DOHH2 (cell line): ENCODE results near the gene SELENOW.

Experiments used
- H3F3A ChIP-seq: fragments of 200-600 bp; sonication (generic), shearing (Covaris generic); 2 replicates; pipeline ENCODE4 v1.6.0; 2016; ENCODE audit warnings: antibody characterized with exemption, mild to moderate bottlenecking; ENCODE audit not compliant: control insufficient read depth, insufficient read depth
- H3K27ac ChIP-seq: fragments of 200-600 bp; sonication (generic); 2 replicates; pipeline ENCODE4 v1.5.1; 2014; ENCODE audit warnings: low read depth, mild to moderate bottlenecking, low read length, moderate library complexity
- H3K27me3 ChIP-seq: fragments of 200-600 bp; sonication (generic); 2 replicates; pipeline ENCODE4 v1.6.1; 2014; ENCODE audit warnings: mild to moderate bottlenecking, low read length, mixed read lengths; ENCODE audit not compliant: control insufficient read depth
- H3K36me3 ChIP-seq: fragments of 200-600 bp; sonication (generic); 2 replicates; pipeline ENCODE4 v1.6.1; 2014; ENCODE audit warnings: mild to moderate bottlenecking, low read length, moderate library complexity, mixed read lengths; ENCODE audit not compliant: control insufficient read depth
- H3K4me1 ChIP-seq: fragments of 200-600 bp; sonication (generic); 2 replicates; pipeline ENCODE4 v1.6.1; 2014; ENCODE audit warnings: mild to moderate bottlenecking, low read length, mixed read lengths; ENCODE audit not compliant: control insufficient read depth
- H3K4me2 ChIP-seq: fragments of 200-600 bp; sonication (generic); 2 replicates; pipeline ENCODE4 v1.6.0; 2014; ENCODE audit warnings: mild to moderate bottlenecking, low read length, moderate library complexity
- H3K4me3 ChIP-seq: fragments of 200-600 bp; sonication (generic); 2 replicates; pipeline ENCODE4 v1.5.1; 2014; ENCODE audit warnings: mild to moderate bottlenecking, low read length, mixed read lengths
- H3K79me2 ChIP-seq: fragments of 200-600 bp; sonication (generic); 2 replicates; pipeline ENCODE4 v1.6.1; 2014; ENCODE audit warnings: mild to moderate bottlenecking, low read length, mixed read lengths; ENCODE audit not compliant: control insufficient read depth
- H3K9me2 ChIP-seq: fragments of 200-600 bp; sonication (generic); replicated peaks from 2 replicates; pipeline ENCODE4 v1.6.1; 2014; ENCODE audit warnings: mild to moderate bottlenecking, low read length, mixed read lengths; ENCODE audit not compliant: control insufficient read depth
- H3K9me3 ChIP-seq: fragments of 200-600 bp; sonication (generic); 2 replicates; pipeline ENCODE4 v1.6.1; 2014; ENCODE audit warnings: antibody characterized with exemption, low read length, mixed read lengths; ENCODE audit not compliant: control insufficient read depth, insufficient read depth
- H4K20me1 ChIP-seq: fragments of 200-600 bp; sonication (generic); 2 replicates; pipeline ENCODE4 v1.6.0; 2014; ENCODE audit warnings: low read depth, mild to moderate bottlenecking, antibody characterized with exemption, low read length, moderate library complexity; ENCODE audit not compliant: control insufficient read depth, insufficient read depth
- EZH2phosphoT487 ChIP-seq: fragments of 200-600 bp; sonication (generic); IDR thresholded peaks from 2 replicates; pipeline ENCODE4 v1.6.1; 2017; ENCODE audit warnings: borderline replicate concordance, mild to moderate bottlenecking, antibody characterized with exemption, low read length, moderate library complexity, mixed read lengths
- TF ChIP-seq, protein P1 (sequence below): fragments of 200-600 bp; sonication (generic); IDR thresholded peaks from one replicate; pipeline ENCODE4 v1.5.1; 2014; ENCODE audit warnings: antibody characterized with exemption, mild to moderate bottlenecking, low read depth, low read length; ENCODE audit not compliant: poor library complexity, severe bottlenecking

Gene SELENOW

GRCh38 chr19:47755762-47756626 is 22.5 kb upstream of the SELENOW start:
- no peak for TF ChIP-seq EZH2phosphoT487
- TF ChIP-seq, protein P1, sequence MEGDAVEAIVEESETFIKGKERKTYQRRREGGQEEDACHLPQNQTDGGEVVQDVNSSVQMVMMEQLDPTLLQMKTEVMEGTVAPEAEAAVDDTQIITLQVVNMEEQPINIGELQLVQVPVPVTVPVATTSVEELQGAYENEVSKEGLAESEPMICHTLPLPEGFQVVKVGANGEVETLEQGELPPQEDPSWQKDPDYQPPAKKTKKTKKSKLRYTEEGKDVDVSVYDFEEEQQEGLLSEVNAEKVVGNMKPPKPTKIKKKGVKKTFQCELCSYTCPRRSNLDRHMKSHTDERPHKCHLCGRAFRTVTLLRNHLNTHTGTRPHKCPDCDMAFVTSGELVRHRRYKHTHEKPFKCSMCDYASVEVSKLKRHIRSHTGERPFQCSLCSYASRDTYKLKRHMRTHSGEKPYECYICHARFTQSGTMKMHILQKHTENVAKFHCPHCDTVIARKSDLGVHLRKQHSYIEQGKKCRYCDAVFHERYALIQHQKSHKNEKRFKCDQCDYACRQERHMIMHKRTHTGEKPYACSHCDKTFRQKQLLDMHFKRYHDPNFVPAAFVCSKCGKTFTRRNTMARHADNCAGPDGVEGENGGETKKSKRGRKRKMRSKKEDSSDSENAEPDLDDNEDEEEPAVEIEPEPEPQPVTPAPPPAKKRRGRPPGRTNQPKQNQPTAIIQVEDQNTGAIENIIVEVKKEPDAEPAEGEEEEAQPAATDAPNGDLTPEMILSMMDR: no peak
- H3K9me3 ChIP-seq: no peaks in the 10 kb centered on the region
- no peak overlapping the region for H3K4me3 ChIP-seq
- no peaks in the 10 kb centered on the region for H3K79me2 ChIP-seq
- H3F3A ChIP-seq: 0 out of 2 replicates have a peak, but pooled peaks cover 3% of the 10 kb centered on the region
- H3K36me3 ChIP-seq: peaks cover 79% of the 10 kb centered on the region
- no peak overlapping the region for H3K4me2 ChIP-seq
- no peaks in the 10 kb centered on the region for H4K20me1 ChIP-seq
- H3K27me3 ChIP-seq: no peaks in the 10 kb centered on the region
- H3K27ac ChIP-seq: no peak overlapping the region
- H3K9me2 ChIP-seq: no peaks in the 10 kb centered on the region
- no peaks in the 10 kb centered on the region for H3K4me1 ChIP-seq

- Histone ChIP-seq H3F3A (0 out of 2 replicates have a peak, but pooled peaks cover 3% of the 10 kb centered on the region), H3K4me1 (no peaks in the 10 kb centered on the region), H3K9me3 (no peaks in the 10 kb centered on the region), H3K9me2 (no peaks in the 10 kb centered on the region), H3K4me2 (no peak overlapping the region), H4K20me1 (no peaks in the 10 kb centered on the region), H3K27me3 (no peaks in the 10 kb centered on the region), H3K27ac (no peak overlapping the region), H3K4me3 (no peak overlapping the region), H3K36me3 (peaks cover 73% of the 10 kb centered on the region), H3K79me2 (no peaks in the 10 kb centered on the region)
- TF ChIP-seq, protein P1: no peak
- no peak for TF ChIP-seq EZH2phosphoT487
These were observed 21.9 kb upstream of the SELENOW start for GRCh38 chr19:47756627-47756929.

- Histone ChIP-seq H3K27me3 (no peaks in the 10 kb centered on the region), H3K4me2 (no peak overlapping the region), H3F3A (0 out of 2 replicates have a peak, but pooled peaks cover 3% of the 10 kb centered on the region), H3K36me3 (peaks cover 71% of the 10 kb centered on the region), H3K4me1 (no peaks in the 10 kb centered on the region), H3K9me2 (no peaks in the 10 kb centered on the region), H3K9me3 (no peaks in the 10 kb centered on the region), H3K79me2 (no peaks in the 10 kb centered on the region), H4K20me1 (no peaks in the 10 kb centered on the region), H3K27ac (no peak overlapping the region), H3K4me3 (no peak overlapping the region)
- TF ChIP-seq EZH2phosphoT487: no peak
- TF ChIP-seq, protein P1: no peak
These were observed 21.4 kb upstream of the SELENOW start for GRCh38 chr19:47756953-47757608.
